ENCODE measurements around the gene ANKRD44.

Gene ANKRD44

GRCh38 chr2:197167608-197168314, 142.8 kb downstream of the ANKRD44 start:
- no peak overlapping the region for H3K4me3 ChIP-seq (ENCODE audit: low read depth, low read length)
- no peak for TF ChIP-seq CTCF (IDR thresholded peaks at IDR 0.05; ENCODE audit: borderline replicate concordance, insufficient read depth, low read depth, low read length)

DNA sequence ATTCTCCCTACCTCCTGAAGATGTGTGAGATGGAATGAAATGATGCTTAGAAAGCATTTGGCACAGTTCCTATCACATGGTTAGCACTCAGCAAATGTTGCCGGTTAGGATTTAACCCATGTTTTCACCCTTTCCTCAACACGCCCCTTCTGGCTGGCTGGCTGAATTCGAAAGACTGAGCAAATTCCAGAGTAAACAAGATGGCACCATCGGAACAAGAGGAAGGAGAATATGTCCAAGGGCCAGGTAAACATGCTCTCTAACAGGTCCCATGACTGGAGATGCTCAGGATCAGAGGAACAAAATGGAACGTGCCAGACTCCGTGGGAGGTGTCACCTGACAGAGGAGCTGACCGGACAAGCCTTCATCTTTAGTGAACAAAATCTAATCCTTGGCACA, 145.6 kb downstream of the ANKRD44 start:
- no peak overlapping the region for H3K4me3 ChIP-seq (ENCODE audit: low read depth, low read length)
- no peak for TF ChIP-seq CTCF (IDR thresholded peaks at IDR 0.05; ENCODE audit: borderline replicate concordance, insufficient read depth, low read depth, low read length)

DNA sequence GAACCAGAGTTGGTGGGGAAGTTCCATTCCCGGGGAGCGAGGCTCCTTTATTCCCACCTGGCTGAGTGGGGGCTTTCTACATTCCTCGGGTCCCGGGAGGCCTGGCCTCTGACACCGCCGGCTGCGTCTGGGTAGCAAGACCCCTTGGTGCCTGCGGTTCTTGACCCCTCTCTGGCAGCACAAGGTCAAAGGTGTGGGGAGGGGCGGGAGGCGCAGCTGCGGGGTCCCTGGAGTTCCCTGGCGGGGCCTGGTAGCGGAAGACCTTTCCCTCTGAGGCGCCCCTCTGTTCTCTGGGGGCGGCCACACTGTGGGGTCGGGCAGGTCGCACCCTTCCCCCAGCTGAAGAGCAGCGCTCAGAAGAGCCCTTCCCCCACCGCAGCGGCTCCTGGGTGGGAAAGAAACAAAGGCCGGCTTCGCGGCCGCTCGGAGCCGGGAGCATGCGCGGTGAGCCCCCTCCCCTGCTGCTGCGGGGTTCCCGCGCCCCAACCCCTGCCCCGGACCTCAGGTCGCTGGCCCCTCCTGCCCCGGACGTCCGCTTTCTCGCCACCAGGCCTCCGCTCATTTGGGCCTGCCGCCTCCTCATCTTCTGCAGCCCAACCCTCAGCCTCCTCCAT, 146.3 kb downstream of the ANKRD44 start:
- TF ChIP-seq CTCF (IDR thresholded peaks at IDR 0.05; ENCODE audit: borderline replicate concordance, insufficient read depth, low read depth, low read length), result no peak

DNA sequence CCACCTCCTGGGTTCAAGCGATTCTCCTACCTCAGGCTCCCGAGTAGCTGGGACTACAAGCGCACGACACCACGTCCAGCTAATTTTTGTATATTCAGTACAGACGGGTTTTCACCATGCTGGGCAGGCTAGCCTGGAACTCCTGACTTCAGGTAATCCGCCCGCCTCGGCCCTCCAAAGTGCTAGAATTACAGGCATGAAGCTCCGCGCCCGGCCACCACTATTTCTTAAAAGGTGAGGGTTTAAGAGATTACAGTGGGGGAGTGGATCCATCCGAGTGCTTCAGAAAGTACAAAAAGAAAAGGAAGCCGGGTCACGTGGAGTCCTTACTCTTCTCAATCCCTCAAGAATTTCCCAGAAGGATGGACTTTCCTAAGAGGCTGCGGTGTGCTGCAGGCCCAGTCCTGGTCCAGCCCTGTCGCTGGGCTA, 146.9 kb downstream of the ANKRD44 start:
- no peak for TF ChIP-seq CTCF (IDR thresholded peaks at IDR 0.05; ENCODE audit: borderline replicate concordance, insufficient read depth, low read depth, low read length)
- H3K4me3 ChIP-seq (ENCODE audit: low read depth, low read length), result no peak overlapping the region

More for the DNA sequence above, 146.3 kb downstream of the ANKRD44 start:
- H3K4me3 ChIP-seq (ENCODE audit: low read depth, low read length), result no peak overlapping the region

- TF ChIP-seq CTCF (IDR thresholded peaks at IDR 0.05; ENCODE audit: borderline replicate concordance, insufficient read depth, low read depth, low read length), result no peak
- no peak overlapping the region for H3K4me3 ChIP-seq (ENCODE audit: low read depth, low read length)
Measured at GRCh38 chr2:197161774-197162173, 148.8 kb downstream of the ANKRD44 start.

DNA sequence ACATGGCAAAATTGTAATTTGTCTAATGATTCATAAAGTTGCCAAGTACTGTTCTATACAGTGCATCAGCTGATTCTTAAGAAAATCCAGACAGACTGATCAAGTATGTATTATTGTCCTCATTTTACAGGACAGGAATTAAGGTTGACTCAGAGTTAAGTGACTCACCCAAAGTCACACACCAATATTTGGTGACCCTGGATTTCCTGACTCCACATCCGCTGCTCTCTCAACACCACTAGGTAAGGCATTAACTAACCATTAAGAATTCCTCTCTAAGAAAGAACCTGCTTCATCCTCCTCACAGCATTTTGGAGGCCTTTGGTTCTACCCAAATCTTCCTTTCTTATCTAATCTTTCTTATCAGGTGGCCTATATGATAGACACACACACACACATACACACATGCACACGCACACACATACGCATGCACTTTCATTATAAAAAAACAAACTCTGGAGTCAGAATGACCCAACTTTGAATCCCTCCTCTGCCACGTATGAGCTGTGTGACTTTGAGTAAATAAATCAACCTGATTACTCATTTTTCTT, 150.8 kb downstream of the ANKRD44 start:
- no peak overlapping the region for H3K4me3 ChIP-seq (ENCODE audit: low read depth, low read length)
- TF ChIP-seq CTCF (IDR thresholded peaks at IDR 0.05; ENCODE audit: borderline replicate concordance, insufficient read depth, low read depth, low read length), result no peak

All from GM12875 (cell line).